ENCODE data around the gene POP7.

Gene POP7

GRCh38 chr7:100678291-100678984 is 27.5 kb upstream of the POP7 start:
- no peak for DNase-seq

DNA sequence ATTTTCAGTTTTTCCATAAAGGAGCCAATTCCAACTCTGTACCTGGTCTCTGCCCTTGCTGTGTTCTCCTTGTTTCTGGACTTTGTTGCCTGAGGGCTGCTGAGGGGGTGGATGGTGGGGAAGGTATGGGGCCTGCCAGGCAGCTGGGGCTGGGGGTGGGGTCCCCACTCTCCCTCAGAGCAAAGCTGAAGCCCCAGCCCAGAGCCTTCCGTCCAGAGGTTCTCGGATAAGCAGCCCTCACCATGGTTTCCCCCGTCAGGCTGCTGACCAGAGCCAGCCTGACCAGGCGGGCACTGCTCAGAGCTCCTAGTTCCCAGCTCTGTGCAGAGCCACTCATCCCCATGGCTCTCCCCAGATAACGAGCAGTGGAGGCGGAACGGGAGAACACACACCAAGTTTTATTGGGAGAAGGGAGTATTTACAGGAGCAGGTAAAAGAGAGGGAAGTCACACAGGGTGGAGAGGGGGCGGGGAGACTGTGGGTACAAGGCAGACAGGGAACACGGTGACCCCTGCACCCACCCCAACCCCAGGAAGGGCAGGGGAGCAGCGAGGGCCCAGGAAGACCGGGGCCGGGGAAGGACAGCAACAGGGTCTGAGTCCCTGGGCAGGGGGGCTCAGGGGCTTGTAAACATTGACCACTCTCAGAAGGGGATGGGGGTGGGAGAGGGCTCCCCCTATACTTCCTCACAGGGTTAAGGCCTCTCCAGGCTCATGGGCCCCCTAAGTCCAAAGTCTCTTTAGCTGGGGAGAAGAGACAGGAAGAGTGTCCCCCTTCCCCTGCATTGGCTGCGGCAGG is 26.6 kb upstream of the POP7 start:
- no peak for DNase-seq

GRCh38 chr7:100679927-100680575 is 25.9 kb upstream of the POP7 start:
- DNase-seq = no peak

DNA sequence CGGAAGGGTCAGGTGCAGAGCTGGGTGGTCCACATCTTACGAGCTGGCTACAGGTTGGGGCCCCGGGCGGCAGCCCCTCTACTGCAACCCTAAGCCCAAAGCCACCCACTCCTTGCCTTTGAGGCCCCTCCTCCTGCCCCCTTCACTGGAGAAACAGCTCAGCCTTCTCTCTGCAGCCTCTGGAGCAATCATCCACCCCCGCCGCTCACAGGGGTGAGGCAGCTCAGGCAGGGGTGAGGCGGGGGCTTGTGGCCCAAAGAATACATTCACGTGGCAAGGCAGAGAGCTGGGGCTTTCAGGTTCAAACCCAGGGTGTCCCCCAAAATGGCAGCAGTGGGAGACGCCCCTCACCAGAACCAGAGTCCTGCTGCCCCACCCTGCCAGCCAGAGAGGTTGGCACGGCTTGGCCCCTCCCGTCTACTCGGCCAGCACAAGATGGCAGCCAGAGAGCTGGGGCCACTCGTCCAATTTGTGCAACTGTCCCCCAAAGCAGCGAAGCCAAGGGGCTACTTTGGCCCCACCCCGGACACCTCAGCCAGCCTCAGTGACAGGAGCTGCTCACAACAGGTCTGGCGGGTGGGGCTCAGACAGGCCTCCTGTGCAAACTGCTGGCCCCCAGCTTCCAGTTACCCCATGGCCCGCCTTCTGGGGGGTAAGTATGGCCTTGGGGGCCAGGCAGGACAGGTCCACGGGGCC is 25.2 kb upstream of the POP7 start:
- DNase-seq = peak in 1 of 56 donors; percentile 8

DNA sequence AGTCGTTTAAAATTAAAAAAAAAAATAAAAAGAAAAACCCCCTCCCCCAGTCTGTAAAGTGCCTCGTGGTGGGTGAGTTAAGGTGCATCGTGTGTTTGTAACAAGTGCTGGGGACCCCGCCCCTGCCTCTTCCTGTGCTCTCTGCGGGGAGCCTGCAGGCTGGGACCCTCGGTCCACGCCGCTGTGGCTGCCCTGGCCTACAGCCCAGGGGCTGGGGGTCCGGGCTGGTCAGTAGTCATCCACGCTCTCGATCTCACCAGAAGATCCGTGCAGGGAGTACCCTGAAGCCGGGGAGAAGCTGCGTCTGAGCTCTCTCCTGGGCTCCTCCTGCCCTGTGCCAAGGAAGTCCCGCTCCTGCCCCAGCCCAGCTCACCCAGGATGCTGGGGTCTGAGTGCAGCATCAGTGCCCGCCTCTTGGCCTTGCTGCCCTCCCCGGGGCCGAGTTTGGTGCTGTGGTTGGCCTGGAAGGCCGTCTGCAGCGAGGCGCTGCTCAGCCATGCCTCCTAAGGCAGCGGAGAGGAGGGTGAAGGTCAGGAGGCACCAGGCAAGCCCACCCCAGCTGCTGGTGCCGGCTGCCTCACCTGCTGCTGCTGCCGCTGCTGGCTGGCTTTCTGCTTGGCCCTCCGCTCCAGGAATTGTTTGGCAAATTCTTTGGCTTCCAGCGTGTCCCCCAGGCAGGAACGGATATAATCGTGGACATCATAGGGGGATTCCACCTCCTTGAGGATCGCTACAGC is 24.3 kb upstream of the POP7 start:
- no peak for DNase-seq

- no peak for DNase-seq
Observed at GRCh38 chr7:100682228-100682741, 23.6 kb upstream of the POP7 start.

GRCh38 chr7:100682991-100683658 is 22.8 kb upstream of the POP7 start:
- no peak for DNase-seq

DNA sequence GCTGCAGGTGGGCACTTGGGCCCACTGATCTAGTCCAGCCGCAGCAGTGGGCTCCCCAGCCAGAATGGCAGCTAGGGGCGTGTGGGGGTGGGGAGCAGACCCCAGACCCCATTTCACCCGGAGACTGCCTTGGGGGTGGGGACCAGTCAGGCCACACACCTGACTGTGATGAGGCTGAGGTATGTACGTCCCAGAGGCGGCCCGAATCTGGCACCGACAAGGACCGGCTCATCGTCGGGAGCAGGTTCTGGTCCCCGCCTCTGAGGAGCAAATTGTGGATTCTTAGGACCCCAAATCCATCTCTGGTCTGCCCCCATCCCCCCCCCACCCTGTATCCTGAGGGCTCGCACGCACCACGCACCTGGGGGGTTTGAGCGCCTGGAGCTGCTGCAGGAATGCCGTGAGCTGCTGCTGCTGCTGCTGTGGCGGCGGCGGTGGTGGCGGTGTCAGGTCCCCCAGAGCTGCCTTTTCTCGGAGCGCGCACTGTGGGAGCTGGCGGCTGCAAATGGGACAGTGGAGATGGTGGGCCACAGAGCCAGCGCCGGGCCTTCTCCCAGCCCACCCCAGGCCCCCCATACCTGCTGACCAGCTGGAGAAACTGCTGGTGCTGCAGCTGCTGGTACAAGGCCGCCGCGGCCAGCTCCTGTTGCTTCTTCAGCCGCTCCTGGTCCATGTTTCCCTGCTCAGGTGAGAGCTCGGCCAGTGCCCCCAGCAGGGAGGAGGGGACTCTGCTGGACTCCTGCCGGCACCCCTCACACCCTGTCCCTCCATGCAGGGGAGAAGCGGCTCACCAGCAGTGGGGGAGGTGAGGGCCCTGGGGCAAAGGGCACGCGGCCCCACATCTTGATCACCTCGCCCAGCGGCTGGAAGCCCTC is 22.0 kb upstream of the POP7 start:
- DNase-seq = no peak

- no peak for DNase-seq
Observed at GRCh38 chr7:100684534-100685042, 21.3 kb upstream of the POP7 start.

DNA sequence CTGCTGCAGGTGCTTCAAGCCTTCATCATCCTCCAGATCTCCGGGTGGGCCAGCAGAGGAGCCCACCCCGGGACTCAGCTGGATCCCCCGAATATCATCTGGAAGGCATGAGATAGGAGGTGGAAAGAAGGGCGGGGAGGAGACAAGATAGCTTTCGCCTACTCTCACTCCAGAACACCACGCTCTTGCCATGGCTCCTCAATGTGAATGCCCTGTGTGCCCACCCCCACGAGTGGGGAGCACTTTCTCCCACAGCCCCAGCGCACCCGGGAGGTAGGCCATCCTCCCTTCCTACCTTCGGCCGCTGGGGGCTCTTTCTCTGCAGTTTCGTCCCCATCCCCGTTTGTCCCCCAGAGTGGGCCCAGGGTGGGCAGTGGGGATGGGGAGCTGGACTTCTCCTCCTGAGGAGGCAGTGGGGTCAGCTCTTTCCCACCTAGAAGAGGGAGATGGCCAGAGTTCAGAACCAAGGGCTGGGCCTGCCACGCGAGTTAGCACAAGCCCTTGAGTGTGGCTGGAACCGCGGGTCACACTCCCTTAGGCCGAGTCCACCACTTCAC is 20.8 kb upstream of the POP7 start:
- no peak for DNase-seq

DNA sequence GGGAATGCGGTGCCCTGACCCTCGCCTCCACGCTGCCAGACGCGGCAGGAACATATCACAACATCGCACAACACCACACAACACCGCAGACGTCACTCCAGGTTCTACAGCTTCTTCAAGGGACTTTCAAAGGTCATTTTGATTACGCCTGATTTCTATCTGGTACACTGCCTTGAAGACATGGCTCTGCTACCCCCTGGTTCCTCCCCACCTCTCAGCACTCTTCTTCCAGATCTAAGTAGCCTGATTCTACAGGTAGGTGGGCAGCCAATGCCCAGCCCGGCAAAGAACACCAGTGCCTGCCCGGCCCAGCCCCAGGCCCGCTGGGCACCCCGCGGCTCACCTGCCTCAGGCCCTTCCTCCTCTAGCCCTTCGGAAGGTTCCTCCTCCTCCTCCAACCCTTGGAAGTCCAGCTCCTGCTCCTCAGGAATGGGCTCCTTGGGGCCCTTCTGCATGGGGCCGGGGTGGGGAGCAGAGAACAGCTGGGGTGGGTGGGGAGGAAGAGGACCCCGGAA is 20.2 kb upstream of the POP7 start:
- DNase-seq = no peak

DNA sequence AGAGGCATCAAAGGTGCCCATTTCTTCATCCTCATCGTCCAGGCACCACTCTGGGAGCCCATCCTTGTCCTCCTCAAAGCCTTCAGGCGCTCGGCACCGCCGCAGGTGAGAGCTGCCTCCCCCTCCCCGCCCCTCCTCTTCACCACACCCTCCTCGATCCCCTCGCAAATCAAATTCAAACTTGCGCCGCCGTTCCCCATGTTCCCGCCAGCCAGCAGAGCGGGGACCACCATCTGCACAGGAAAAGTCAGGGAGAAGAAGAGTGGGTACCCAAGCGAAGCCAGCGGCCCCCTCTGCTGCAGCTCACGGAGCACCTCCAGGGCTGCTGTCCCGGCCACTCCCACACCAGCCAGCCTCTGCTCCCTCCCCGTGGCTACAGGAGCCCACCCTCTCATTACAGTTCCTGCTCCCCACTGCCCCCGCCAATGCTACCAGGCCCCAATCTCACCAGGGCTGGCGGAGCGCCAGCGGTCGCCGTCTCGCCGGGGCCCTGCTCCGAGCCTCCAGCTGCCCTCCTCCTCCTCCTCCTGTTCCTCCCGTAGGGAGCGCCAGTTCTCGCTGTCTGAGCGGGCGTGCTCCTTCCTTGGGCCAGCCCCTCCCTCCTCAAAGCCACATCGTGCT is 19.6 kb upstream of the POP7 start:
- DNase-seq = no peak

DNA sequence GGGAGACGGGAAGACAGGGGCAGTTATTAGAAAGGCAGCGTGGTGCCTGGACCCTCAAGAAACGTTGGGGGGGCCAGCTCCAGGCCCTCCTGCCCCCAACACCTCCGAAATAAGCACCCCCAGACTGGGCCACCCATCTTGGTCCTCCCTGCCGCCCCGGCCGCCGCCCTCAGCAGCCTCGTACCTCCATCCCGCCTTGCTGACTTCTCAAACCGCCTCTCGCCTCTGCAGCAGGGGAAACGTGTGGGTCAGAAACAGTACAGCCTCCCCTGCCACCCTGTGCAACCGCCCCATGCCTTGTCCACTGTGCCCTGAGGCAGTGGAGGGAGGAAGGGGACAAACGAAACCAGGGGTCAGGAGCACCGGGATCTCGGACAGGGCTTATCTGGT is 19.1 kb upstream of the POP7 start:
- DNase-seq = no peak

DNA sequence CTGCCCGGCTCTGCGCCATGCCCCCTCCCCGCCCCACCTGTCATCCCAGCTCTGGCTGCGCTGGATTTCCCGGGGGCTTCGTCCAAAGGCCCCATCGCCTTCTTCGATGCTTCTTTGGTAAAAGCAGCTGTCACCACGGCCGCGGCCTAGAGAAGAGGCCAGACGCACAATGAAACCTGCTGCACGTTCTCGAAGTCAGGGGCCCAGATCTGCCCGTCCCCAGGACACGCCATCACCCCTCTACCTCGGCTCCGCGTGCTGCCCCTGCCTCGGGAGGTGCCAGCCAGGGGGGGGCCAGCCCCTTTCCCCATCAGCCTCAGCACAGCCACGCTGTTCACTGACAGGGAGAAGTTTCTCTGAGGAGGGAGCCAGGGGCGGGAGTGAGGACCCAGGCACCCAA is 18.7 kb upstream of the POP7 start:
- DNase-seq = no peak

- DNase-seq = no peak
Observed at GRCh38 chr7:100687751-100688300, 18.1 kb upstream of the POP7 start.

DNA sequence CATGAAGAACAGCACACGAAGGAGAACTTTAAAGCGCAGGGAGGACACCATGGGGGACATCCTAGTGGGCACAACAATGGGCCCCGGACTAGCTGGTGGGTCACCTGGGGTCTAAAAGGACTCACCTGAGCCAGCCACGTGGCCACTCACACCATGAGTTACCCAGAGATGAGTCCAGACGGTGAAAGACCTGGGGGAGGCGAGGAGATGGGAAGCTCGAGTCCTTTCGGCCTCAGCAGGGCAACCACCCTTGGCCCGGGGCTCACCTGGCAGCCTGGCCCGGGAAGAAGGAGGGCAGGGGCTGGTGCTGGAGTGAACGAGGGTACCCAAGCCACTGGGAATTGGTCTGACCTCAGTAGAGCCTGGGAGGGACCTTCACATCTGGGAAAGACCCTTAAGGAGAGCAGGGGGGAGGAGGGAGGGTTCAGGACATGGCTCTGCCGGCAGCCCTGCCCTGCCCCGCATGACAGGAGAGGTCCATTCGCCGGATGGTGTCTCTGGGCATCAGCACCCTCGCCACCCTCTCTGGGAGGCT is 17.5 kb upstream of the POP7 start:
- DNase-seq = no peak

Data from amygdala (tissue), 56 donors.